Smooth muscle cell of the brain vasculature (primary cell): ENCODE data around the gene GLIPR1.
A peak's percentile ranks its signal among the peaks of the same experiment; 100 is the strongest.
"Not testable (repeated sequence)": the region's sequence is repeated elsewhere in the genome, so short reads cannot be mapped to it uniquely, and the experiment has no call there.

ENCODE experiments used
- DNase-seq: peaks from one replicate; pipeline ENCODE4 v3.0.0-alpha.2; 2012; ENCODE audit warnings: low read depth, low spot score

Gene GLIPR1

DNA sequence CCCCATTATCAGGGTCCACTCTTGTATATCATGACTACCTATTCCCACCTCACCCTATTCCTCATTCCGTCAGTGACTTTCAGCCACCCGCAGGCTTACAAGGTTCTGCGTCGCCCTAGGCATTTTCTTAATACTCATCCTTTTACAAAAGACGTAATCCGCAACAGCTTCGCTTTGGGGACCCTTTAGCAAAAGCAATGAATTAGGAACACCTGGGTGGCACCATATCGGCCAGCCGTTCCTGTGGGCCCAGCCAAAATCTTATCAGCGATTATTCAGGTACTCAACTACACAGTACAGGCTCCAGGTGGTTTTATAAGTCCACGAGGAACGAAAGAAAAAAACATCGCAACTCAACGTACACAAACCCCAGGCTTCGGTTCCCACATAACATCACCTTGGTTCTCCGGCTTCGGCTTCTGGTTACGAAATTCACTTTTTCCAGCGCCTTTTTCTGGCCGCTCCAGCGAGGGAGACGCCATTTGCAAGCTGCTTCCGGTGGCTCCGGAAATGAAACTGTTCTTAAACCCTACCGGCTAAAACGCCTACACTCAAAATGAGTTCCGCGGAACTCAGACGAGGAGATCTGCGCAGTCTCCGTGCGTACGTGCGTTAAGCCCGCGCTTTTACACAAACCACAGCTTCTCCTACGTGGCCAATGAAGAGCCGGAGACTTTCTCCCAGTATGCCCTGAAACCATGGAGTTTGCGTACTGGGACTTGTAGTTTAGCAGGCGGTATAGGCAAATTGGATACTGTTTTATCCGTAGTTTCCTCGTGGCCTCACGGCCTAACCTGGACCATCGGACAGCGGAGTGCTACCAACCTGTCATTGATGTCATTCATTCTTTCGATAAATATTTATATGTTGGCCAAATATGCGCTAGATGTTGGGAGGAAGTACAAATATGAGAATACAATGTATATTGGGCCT lies 30.8 kb downstream of the GLIPR1 start, which contains the start of gene KRR1:
TSS of gene KRR1 (minus strand) at position 494 of the 933 bp plus-strand sequence. CDS start at position 482, 12 bp downstream.
- DNase-seq: peak; percentile 98

DNA sequence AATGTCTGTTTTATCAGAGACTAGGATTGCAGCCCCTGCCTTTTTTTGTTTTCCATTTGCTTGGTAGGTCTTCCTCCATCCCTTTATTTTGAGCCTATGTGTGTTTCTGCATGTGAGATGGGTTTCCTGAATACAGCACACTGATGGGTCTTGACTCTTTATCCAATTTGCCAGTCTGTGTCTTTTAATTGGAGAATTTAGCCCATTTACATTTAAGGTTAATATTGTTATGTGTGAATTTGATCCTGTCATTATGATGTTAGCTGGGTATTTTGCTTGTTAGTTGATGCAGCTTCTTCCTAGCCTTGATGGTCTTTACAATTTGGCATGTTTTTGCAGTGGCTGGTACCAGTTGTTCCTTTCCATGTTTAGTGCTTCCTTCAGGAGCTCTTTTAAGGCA lies 40.7 kb downstream of the GLIPR1 start:
- not testable (repeated sequence) for DNase-seq

DNA sequence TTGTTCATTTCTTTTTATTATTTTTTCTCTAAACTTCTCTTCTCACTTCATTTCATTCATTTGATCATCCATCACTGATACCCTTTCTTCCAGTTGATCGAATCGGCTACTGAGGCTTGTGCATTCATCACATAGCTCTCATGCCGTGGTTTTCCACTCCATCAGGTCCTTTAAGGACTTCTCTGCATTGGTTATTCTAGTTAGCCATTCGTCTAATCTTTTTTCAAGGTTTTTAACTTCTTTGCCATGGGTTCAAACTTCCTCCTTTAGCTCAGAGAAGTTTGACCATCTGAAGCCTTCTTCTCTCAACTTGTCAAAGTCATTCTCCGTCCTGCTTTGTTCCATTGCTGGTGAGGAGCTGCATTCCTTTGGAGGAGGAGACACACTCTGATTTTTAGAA lies 41.6 kb downstream of the GLIPR1 start:
- not testable (repeated sequence) for DNase-seq

DNA sequence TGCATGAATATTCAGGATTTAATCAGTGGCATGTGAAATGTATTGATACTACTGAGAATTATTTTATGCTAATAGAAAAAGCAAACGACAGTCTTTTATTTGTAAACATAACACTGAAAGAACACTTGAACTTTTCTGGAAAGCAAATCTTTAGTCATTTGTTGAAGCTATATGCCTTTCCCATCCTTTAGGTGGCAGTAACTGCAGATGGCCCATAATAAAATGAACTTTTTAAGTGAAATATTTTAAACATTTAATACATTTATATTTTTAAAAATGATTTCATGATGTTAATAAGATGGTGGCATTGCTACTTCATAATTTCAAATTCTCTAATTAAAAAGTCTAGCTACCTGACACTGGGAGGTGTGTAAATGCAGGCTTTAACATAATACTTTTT lies 44.7 kb downstream of the GLIPR1 start:
- no peak for DNase-seq

DNA sequence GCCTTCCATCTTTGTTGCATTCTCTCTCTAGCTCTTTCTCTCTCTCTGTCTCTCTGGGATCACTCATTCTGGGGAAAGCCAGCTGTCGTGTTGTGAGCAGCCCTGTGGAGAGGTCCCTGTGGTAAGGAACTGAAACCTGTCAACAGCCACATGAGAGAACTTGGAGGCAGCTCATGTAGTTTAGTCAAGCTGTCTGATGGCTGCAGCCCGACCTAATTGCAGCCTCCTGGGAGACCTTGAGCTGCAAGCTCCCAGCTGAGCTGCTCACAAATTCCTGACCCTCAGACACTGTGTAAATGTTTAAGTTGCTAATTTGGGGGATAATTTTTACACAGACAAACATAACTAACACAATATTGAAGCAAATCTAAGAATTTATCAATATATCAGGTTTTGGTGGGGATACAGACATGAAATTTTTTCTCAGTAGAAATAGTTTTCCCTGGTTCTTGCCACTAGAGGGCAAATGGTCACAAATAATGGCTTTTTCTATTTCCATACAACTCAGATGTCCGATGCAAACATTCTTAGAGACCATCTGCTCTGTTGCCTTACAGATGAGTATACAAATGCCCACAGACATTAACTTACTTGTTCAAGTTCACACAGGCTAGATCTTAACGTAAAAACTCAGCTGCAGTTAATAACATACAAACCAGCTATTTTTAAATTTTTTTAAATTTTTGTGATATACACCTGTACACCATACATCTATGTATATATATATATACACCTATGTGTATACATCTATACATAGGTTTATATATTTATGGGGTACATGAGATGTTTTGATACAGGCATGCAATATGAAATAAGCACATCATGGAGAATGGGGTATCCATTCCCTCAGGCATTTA lies 46.3 kb downstream of the GLIPR1 start:
- peak; percentile 35 for DNase-seq

DNA sequence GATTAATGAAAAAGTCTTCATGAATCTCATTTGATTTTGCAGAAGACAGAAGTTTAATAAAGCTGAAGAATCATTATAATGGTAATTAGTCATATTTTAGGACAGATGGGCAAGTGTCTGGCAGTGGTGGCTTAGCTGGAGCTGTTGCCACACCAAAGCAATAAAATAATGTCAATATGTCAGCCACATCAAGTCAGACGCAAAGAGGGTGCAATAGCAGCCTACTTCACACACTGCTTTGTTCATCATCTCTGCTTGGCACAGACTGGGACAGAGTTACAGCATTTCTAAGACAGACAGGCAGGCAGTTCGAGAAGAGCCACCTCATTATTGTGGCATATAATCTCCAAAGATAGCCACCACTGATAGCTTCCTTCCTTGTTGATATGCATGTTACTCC lies 47.7 kb downstream of the GLIPR1 start:
- DNase-seq: no peak

DNA sequence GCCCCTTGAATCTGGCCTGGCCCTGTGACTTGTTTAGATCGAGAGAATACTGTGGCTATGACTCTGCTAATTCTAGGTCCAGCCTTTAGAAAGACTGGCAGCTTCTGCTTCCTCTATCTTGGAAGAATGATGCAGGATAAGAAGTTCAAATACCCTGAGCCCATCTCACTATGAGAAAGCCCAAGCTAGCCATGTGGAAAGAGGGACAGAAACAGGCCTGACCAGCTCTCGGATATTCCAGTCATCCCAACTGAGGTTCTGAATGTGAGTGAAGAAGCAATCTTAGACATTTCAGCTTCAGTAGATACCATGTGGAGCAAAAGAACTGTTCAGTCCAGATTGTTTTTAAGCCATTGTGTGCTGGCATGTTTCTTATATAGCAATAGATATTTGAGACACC lies 48.1 kb downstream of the GLIPR1 start:
- no peak for DNase-seq

DNA sequence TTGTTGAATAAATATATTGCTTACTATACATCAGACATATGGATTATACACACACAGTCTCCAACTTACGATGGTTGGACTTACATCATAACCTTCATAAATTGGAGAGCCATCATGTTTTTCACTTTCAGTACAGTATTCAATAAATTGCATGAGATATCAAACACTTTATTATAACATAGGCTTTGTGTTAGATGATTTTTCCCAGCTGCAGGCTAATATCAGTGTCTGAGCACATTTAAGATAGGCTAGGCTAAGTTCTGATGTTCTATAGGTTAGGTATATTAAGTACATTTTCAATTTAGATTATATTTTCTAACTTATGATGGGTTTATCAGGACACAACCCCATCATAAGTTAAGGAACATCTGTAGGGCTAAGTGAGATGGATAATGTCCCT lies 48.8 kb downstream of the GLIPR1 start:
- DNase-seq: no peak

DNA sequence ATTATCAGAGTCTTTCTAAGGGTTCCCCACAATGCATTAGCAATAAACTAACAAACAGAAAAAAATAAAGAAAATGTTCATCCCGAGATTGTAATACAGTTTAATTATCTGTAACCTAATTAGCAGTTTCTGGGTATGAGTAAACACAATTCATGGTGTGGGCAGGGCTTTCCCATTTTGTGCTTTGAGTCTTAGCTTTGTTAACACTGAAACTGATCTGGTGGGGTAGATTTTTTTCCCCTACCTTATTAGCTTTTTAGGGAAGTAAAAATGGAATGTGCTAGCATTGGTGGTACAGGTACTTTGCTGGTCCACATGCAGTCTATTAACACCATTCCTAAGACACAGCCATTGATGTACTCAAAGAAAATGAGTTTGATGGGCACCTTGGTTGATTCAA lies 49.3 kb downstream of the GLIPR1 start:
- DNase-seq: no peak

DNA sequence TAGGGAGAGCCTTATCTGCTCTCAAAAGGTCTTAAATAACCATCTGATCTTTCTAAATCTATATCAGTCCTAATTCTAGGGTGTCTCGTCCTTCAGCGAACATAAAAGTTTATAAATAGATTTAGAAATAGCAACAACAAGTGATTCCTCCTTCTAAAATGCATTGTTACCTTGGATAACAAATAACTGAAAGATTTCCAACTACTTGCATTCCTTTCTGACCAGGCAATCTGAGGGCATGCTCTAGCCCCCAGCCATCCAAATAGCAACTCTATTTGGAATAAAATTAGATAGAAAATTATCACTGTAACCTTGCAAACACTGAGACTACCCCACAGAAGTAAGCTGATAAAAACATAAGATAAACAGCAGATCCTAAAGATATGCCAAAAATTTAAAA lies 52.7 kb downstream of the GLIPR1 start:
- no peak for DNase-seq

DNA sequence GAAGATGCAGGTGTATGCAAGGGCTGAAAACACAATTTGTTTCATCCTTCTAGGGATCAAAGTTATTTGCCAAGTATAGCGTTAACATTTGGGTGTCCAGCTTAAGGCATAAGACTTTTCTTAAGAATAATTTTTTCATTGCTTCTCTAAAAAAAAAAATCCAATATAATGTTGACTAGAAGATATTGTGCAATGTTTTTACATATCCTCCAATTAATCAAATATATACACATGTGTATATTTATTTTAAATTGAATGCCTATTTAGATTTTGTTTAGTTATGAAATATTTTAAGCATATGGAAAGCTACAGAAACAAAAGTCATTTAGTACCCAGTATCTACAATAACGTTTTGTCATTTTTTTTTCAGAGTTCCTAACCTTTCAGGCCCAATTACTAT lies 59.3 kb downstream of the GLIPR1 start:
- no peak for DNase-seq

DNA sequence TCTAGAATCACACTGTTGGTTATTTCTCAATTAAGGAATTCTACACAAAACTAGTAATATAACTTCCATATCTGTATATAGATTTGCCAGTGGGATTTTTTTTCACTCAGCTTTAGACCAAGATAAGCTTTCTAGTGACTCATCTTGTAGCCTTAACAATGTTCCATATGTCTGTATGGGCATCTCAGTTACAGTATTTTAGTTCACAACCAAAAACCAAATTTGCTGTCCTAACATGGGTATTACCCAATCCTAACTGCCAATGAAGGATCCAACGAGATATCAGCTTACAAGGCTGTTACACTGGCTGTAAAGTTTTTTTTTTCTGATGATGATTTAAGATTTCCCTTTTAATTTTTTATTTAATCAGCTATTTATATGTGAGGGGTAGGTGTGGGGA lies 62.4 kb downstream of the GLIPR1 start:
- DNase-seq: no peak

DNA sequence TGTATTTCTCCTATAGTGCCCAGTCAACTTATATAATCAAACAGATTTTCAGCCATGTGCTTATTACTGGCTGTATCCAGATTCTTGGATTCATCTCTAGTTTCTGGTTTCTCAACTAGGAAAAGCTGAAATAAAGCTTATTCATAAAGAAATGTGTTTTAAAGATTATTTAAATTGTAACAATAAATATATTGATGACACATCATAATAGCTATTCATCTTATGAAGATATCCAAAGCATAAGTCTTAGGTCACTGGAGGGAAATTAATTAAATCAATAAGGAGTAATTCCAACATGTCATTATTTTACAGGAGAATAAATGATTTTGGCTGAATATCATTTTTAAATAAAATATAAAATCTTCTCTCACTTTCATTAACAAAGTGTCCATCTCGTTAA lies 63.0 kb downstream of the GLIPR1 start:
- DNase-seq: no peak

DNA sequence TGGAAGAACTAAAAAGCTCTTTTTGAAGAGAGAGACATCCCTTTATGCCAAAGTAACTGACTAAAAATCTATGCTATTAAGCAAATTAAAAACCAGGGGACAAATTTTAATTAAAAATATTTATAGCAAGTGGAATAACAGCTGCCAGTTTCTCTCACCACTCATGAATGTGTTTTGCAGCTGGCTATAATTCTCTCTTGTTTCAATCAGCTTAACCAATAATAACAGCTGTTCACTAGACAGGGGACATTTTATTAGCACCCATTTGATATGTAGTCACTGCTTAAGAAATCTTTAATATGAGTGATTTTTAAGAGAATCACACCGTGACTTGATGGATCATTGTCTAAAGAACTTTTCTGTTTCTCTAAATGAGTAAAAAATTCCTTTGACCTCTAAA lies 65.1 kb downstream of the GLIPR1 start:
- no peak for DNase-seq

DNA sequence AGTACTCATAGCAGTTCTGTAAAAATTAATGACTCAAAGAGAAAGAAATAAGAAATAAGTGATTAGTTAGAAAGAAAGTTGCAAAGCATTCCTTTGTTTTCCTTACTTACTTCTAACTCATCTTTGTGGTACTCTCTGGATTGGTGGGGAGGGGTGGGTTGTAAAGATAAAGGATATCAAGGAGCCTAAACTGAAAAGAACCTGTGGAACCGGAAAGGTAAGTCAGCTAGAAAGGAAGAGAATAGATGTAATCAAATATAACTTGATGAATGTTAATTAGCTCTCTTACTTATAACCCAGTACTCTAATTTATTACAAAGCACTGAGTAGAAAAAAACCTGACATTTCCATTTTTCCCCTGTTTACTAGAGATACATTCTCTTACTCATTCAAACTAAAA lies 68.3 kb downstream of the GLIPR1 start:
- no peak for DNase-seq

DNA sequence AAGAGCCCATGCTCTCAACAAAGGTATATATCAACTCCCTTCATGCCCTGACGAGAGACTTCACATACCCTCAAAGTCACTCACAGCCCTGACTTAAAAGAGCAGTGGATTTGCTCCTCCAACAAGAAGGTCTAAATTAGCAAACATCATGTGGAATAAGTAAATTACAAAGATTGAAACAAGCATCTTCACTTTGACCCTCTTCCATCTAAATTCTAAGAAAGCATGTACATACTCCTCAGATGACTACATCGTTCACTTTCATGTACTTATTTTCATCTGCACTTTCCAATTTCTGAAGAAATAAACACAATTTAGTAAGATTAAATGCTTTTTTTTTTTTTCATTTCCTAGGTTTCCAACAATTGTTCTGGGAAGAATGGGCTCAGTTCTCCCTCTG lies 69.4 kb downstream of the GLIPR1 start:
- no peak for DNase-seq

DNA sequence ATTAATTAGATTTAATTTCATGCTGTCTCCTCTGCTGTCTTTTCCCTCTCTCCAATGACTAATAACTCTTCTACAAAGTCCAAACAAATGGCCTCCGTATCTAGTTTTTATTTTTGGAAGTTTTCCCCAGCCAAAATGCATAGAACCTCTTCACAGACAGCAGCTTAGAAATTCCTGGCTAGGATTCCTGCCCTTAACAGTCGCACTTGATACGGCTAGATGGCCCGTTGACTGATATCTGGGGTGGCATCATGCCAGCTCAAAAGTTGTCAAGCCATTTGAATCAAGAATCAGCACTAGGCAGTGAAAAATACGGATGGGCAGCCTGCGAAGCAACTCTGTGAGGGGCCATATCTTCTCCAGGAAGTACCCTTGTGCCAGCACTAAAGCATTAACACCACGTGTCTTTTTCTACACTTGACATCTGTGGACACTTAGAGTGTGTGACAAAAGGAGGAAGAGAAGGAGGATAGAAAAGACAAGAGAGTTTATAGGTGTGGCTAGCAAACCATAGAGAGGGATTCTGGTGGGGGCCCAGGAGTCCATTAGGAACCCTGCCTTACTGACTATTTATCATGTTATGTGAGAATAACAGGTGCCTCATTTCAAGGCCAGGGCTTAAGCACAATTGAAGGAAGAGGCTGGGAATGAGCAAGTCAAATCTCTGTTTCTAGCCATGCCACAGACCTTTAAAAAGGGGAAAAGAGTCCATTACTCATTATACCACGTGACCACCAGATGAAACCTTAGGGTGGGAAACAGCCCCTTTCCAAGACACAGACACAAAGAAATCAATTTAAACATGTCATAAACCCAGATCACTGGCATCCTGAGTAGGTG lies 70.1 kb downstream of the GLIPR1 start:
- no peak for DNase-seq

DNA sequence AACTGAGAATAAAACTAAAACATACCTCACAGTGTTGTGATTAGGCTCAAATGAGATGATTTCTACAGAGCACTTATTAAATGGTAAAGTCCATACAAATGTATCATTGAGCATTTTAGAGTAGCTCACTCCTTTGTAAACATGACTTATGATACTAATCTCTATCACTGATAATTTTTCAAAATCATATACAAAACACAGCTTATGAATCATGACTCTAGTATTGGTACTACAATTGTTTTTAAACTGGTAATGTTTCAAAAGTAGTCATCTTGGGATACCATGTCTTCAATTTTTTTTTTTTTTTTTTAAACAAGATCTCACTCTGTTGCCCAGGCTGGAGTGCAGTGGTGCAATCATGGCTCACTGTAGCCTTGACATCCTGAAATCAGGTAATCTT lies 70.9 kb downstream of the GLIPR1 start:
- DNase-seq: no peak

DNA sequence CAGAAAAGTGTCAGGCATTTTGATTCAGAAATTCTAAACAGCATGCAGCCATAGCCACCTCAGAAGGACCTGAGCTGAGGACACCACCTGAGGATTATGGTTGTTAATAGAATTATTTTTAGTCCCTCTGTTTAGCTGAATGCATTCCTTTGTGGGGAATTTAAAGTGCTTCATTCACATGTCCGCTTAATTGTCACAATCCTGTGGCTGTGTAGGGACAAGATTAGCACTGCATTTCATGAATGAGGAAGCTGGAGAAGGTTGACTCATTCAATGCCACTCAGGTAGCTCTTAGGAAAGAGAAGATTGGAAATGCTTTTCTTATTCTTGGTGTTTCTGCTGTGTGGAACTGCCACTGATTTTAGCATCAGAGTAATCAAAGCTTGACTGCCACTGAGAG lies 72.8 kb downstream of the GLIPR1 start:
- no peak for DNase-seq
